ENCODE results near the gene SRCIN1.

SRCIN1 gene

GRCh38 chr17:38592487-38592886 is 13.3 kb downstream of the SRCIN1 start:
- TF ChIP-seq EZH2phosphoT487 (IDR thresholded peaks at IDR 0.05; ENCODE audit: borderline replicate concordance, low read length) = no peak
- no peak for TF ChIP-seq CTCF (IDR thresholded peaks at IDR 0.05; ENCODE audit: low read depth, low read length, poor library complexity, severe bottlenecking)
- Histone ChIP-seq H3K27ac (ENCODE audit: low read depth, low read length) (no peak overlapping the region), H3K4me2 (ENCODE audit: low read length) (no peak overlapping the region)

GRCh38 chr17:38591759-38592241 is 14.0 kb downstream of the SRCIN1 start:
- Histone ChIP-seq H4K20me1 (ENCODE audit: control insufficient read depth, insufficient read depth, low read depth, low read length) (no peaks in the 10 kb centered on the region), H3K36me3 (ENCODE audit: control insufficient read depth, low read length) (no peaks in the 10 kb centered on the region), H3K27me3 (ENCODE audit: control insufficient read depth, low read length) (peaks cover 24% of the 10 kb centered on the region), H3F3A (ENCODE audit: control insufficient read depth, insufficient read depth) (no peaks in the 10 kb centered on the region; the same call in 1 of the 2 replicates), H3K9me3 (ENCODE audit: control insufficient read depth, insufficient read depth, low read length) (no peaks in the 10 kb centered on the region), H3K4me2 (ENCODE audit: low read length) (peak overlapping the region; percentile 52), H3K79me2 (ENCODE audit: control insufficient read depth, low read length) (no peaks in the 10 kb centered on the region), H3K9me2 (replicated peaks; ENCODE audit: control insufficient read depth, low read length) (no peaks in the 10 kb centered on the region), H3K4me3 (ENCODE audit: low read length) (0 out of 2 replicates have a peak overlapping the region, but pooled peaks have one; percentile 18), H3K4me1 (ENCODE audit: control insufficient read depth, low read length) (peaks cover 29% of the 10 kb centered on the region), H3K27ac (ENCODE audit: low read depth, low read length) (no peak overlapping the region)
- TF ChIP-seq EZH2phosphoT487 (IDR thresholded peaks at IDR 0.05; ENCODE audit: borderline replicate concordance, low read length) = no peak
- no peak for TF ChIP-seq CTCF (IDR thresholded peaks at IDR 0.05; ENCODE audit: low read depth, low read length, poor library complexity, severe bottlenecking)

More at GRCh38 chr17:38592487-38592886, 13.3 kb downstream of the SRCIN1 start:
- Histone ChIP-seq H3K9me3 (ENCODE audit: control insufficient read depth, insufficient read depth, low read length) (no peaks in the 10 kb centered on the region), H3K4me1 (ENCODE audit: control insufficient read depth, low read length) (peaks cover 29% of the 10 kb centered on the region), H3K27me3 (ENCODE audit: control insufficient read depth, low read length) (peaks cover 27% of the 10 kb centered on the region), H3K9me2 (replicated peaks; ENCODE audit: control insufficient read depth, low read length) (no peaks in the 10 kb centered on the region), H3K36me3 (ENCODE audit: control insufficient read depth, low read length) (no peaks in the 10 kb centered on the region), H3F3A (ENCODE audit: control insufficient read depth, insufficient read depth) (no peaks in the 10 kb centered on the region; the same call in 1 of the 2 replicates), H3K4me3 (ENCODE audit: low read length) (no peak overlapping the region), H4K20me1 (ENCODE audit: control insufficient read depth, insufficient read depth, low read depth, low read length) (no peaks in the 10 kb centered on the region), H3K79me2 (ENCODE audit: control insufficient read depth, low read length) (no peaks in the 10 kb centered on the region)

- Histone ChIP-seq H3K36me3 (ENCODE audit: control insufficient read depth, low read length) (no peaks in the 10 kb centered on the region), H3K4me3 (ENCODE audit: low read length) (0 out of 2 replicates have a peak overlapping the region, but pooled peaks have one; percentile 18), H3K9me3 (ENCODE audit: control insufficient read depth, insufficient read depth, low read length) (no peaks in the 10 kb centered on the region), H3K27ac (ENCODE audit: low read depth, low read length) (no peak overlapping the region), H4K20me1 (ENCODE audit: control insufficient read depth, insufficient read depth, low read depth, low read length) (no peaks in the 10 kb centered on the region), H3K79me2 (ENCODE audit: control insufficient read depth, low read length) (no peaks in the 10 kb centered on the region), H3K9me2 (replicated peaks; ENCODE audit: control insufficient read depth, low read length) (no peaks in the 10 kb centered on the region), H3K4me2 (ENCODE audit: low read length) (peak overlapping the region; percentile 52), H3F3A (ENCODE audit: control insufficient read depth, insufficient read depth) (no peaks in the 10 kb centered on the region; the same call in 1 of the 2 replicates), H3K27me3 (ENCODE audit: control insufficient read depth, low read length) (peaks cover 18% of the 10 kb centered on the region), H3K4me1 (ENCODE audit: control insufficient read depth, low read length) (peaks cover 29% of the 10 kb centered on the region)
- TF ChIP-seq CTCF (IDR thresholded peaks at IDR 0.05; ENCODE audit: low read depth, low read length, poor library complexity, severe bottlenecking) (no peak), EZH2phosphoT487 (IDR thresholded peaks at IDR 0.05; ENCODE audit: borderline replicate concordance, low read length) (no peak)
Measured at GRCh38 chr17:38590988-38591758, 14.6 kb downstream of the SRCIN1 start.

Measured in DOHH2 (cell line).